Esophagus (tissue), 2 donors: Measurements from ENCODE around the gene LRRC70. TPM values are rescaled to one million over a fixed set of nuclear protein-coding genes. Genes with fewer than 3 reads are reported as not detected.
"Not testable (repeated sequence)": the region's sequence is repeated elsewhere in the genome, so short reads cannot be mapped to it uniquely, and the experiment has no call there.

ENCODE experiments used
- H3K27ac ChIP-seq, 2 donors: one replicate each; pipeline ENCODE4 v1.5.1; 2013; ENCODE audit warnings: low read depth in 2 of 2, mild to moderate bottlenecking in 2 of 2, inconsistent platforms in 1 of 2, low read length in 1 of 2, moderate library complexity in 1 of 2
- H3K27me3 ChIP-seq, 2 donors: one replicate each; pipeline ENCODE4 v1.6.1; 2013; ENCODE audit warnings: low read length in 2 of 2, control low read depth in 1 of 2, mild to moderate bottlenecking in 1 of 2; ENCODE audit not compliant: insufficient read depth in 2 of 2, control insufficient read depth in 1 of 2
- H3K36me3 ChIP-seq, 2 donors: one replicate each; pipeline ENCODE4 v1.6.1; 2013; ENCODE audit warnings: low read length in 1 of 2; ENCODE audit not compliant: control insufficient read depth in 2 of 2, insufficient read depth in 2 of 2
- H3K4me1 ChIP-seq, 2 donors: one replicate each; pipeline ENCODE4 v1.6.1; 2013; ENCODE audit warnings: low read length in 1 of 2; ENCODE audit not compliant: control insufficient read depth in 2 of 2, insufficient read depth in 2 of 2
- H3K4me3 ChIP-seq, 2 donors: one replicate each; pipeline ENCODE4 v1.5.1; 2013; ENCODE audit warnings: low read length in 2 of 2, mild to moderate bottlenecking in 2 of 2, low read depth in 1 of 2, moderate library complexity in 1 of 2
- H3K9me3 ChIP-seq, 2 donors: one replicate each; pipeline ENCODE4 v1.6.1; 2013; ENCODE audit warnings: mild to moderate bottlenecking in 2 of 2, low read depth in 1 of 2, low read length in 1 of 2, moderate library complexity in 1 of 2; ENCODE audit not compliant: control insufficient read depth in 2 of 2, insufficient read depth in 1 of 2
- WGBS, 2 donors: extraction: QIAGEN DNeasy Blood & Tissue Kit; methylation state at CpG; one replicate each; pipeline ENCODE4 v1.1.7; 2013; 5-methylcytosine and 5-hydroxymethylcytosine counted together
- polyA plus RNA-seq, 2 donors: library from polyadenylated mRNA; stranded (reverse); fragments of 200-250 nt; gene quantifications; one replicate each; pipeline ENCODE4 v1.2.3, GENCODE V29; 2013
- donor health status: healthy with polysubstance abuse.
- donor health status: Bipolar disorder and iron deficiency.

Gene LRRC70
- polyA plus RNA-seq, 2 donors = 1.2 to 2.3 TPM

GRCh38 chr5:62616615-62617277 lies 38.1 kb downstream of the LRRC70 start:
- Histone ChIP-seq H3K9me3 (no peaks in the 10 kb centered on the region), H3K27ac (no peak overlapping the region)
- WGBS, 2 donors = 94% methylated on average over 2 of the region's 2 CpGs

GRCh38 chr5:62617943-62618342 lies 39.3 kb downstream of the LRRC70 start:
- Histone ChIP-seq H3K9me3 (no peaks in the 10 kb centered on the region), H3K36me3 (no peaks in the 10 kb centered on the region)

More at GRCh38 chr5:62616615-62617277, 38.1 kb downstream of the LRRC70 start:
- no peaks in the 10 kb centered on the region for H3K27me3 ChIP-seq
- no peak overlapping the region for H3K4me3 ChIP-seq
- H3K4me1 ChIP-seq = no peaks in the 10 kb centered on the region
- no peaks in the 10 kb centered on the region for H3K36me3 ChIP-seq

GRCh38 chr5:62620761-62621160 lies 42.1 kb downstream of the LRRC70 start:
- Histone ChIP-seq H3K9me3 (no peaks in the 10 kb centered on the region), H3K27ac (no peak overlapping the region), H3K4me1 (no peaks in the 10 kb centered on the region), H3K27me3 (no peaks in the 10 kb centered on the region), H3K4me3 (no peak overlapping the region), H3K36me3 (no peaks in the 10 kb centered on the region)
- 93 to 95% methylated on average over 5 of the region's 5 CpGs for WGBS, 2 donors

More at GRCh38 chr5:62617943-62618342, 39.3 kb downstream of the LRRC70 start:
- no peaks in the 10 kb centered on the region for H3K4me1 ChIP-seq
- no peak overlapping the region for H3K4me3 ChIP-seq
- no peaks in the 10 kb centered on the region for H3K27me3 ChIP-seq
- no peak overlapping the region for H3K27ac ChIP-seq

- H3K27me3 ChIP-seq = no peaks in the 10 kb centered on the region
- H3K4me1 ChIP-seq = no peaks in the 10 kb centered on the region
- 80 to 82% methylated on average over 6 of the region's 6 CpGs for WGBS, 2 donors
- no peaks in the 10 kb centered on the region for H3K9me3 ChIP-seq
- no peaks in the 10 kb centered on the region for H3K36me3 ChIP-seq
- H3K27ac ChIP-seq = no peak overlapping the region
- H3K4me3 ChIP-seq = no peak overlapping the region
These were observed 42.7 kb downstream of the LRRC70 start for GRCh38 chr5:62621280-62621679.

GRCh38 chr5:62623271-62623670 lies 44.7 kb downstream of the LRRC70 start:
- H3K27ac ChIP-seq = no peak overlapping the region
- peaks cover 0 to 3% of the 10 kb centered on the region in 2 donors for H3K36me3 ChIP-seq
- no peak overlapping the region for H3K4me3 ChIP-seq
- no peaks in the 10 kb centered on the region for H3K27me3 ChIP-seq
- no peaks in the 10 kb centered on the region for H3K9me3 ChIP-seq
- H3K4me1 ChIP-seq = no peaks in the 10 kb centered on the region
- 89 to 96% methylated on average over 1 of the region's 1 CpG for WGBS, 2 donors

- H3K4me3 ChIP-seq, H3K27me3 ChIP-seq, H3K27ac ChIP-seq, H3K4me1 ChIP-seq, H3K36me3 ChIP-seq, H3K9me3 ChIP-seq: not testable (repeated sequence)
- 97% methylated on average over 7 of the region's 7 CpGs for whole genome bisulfite sequencing, 2 donors
These were observed 45.8 kb downstream of the LRRC70 start for GRCh38 chr5:62624436-62624835.

- Histone ChIP-seq H3K4me3 (no peak overlapping the region), H3K27ac (no peak overlapping the region), H3K4me1 (no peaks in the 10 kb centered on the region), H3K9me3 (no peaks in the 10 kb centered on the region), H3K27me3 (no peaks in the 10 kb centered on the region), H3K36me3 (peaks cover 0 to 3% of the 10 kb centered on the region in 2 donors)
- 75 to 80% methylated on average over 2 of the region's 2 CpGs for WGBS, 2 donors
These were observed 47.9 kb downstream of the LRRC70 start for GRCh38 chr5:62626534-62626933.

- Histone ChIP-seq H3K9me3 (no peaks in the 10 kb centered on the region), H3K4me3 (no peak overlapping the region), H3K27me3 (no peaks in the 10 kb centered on the region), H3K36me3 (peaks cover 0 to 3% of the 10 kb centered on the region in 2 donors), H3K4me1 (no peaks in the 10 kb centered on the region), H3K27ac (no peak overlapping the region)
- 85 to 88% methylated on average over 3 of the region's 3 CpGs for WGBS, 2 donors
These were observed 48.5 kb downstream of the LRRC70 start for GRCh38 chr5:62627121-62627520.

GRCh38 chr5:62627901-62628300 lies 49.3 kb downstream of the LRRC70 start:
- 89 to 90% methylated on average over 5 of the region's 5 CpGs for WGBS, 2 donors
- Histone ChIP-seq H3K36me3 (peaks cover 0 to 3% of the 10 kb centered on the region in 2 donors), H3K4me1 (no peaks in the 10 kb centered on the region), H3K9me3 (no peaks in the 10 kb centered on the region), H3K4me3 (no peak overlapping the region), H3K27me3 (no peaks in the 10 kb centered on the region), H3K27ac (no peak overlapping the region)
